SK-N-SH treated with all-trans-retinoic acid at 6 μM for 48 hours (cell line): ENCODE measurements around the gene SLC7A4.

Source experiments
- ATAC-seq: fragments of 200-7000 bp; cut with Tn5 transposase; 3 replicates; pipeline ENCODE4 v1.9.1; 2020; ENCODE audit warnings: mild to moderate bottlenecking, moderate library complexity
- ARNTL ChIP-seq: fragments of 450-650 bp; formaldehyde crosslinking; IDR thresholded peaks from 2 replicates; pipeline ENCODE4 v1.5.0; 2020; ENCODE audit warnings: low read depth, mild to moderate bottlenecking, moderate library complexity, borderline replicate concordance
- CSDC2 ChIP-seq: fragments of 250-450 bp; sonication (Bioruptor Pico); IDR thresholded peaks from 2 replicates; pipeline ENCODE4 v1.5.0; 2020; ENCODE audit warnings: mild to moderate bottlenecking, moderate library complexity
- ESRRG ChIP-seq: fragments of 250-450 bp; sonication (Bioruptor Pico); IDR thresholded peaks from 2 replicates; pipeline ENCODE4 v1.6.1; 2021; ENCODE audit warnings: mild to moderate bottlenecking
- GLIS3 ChIP-seq: fragments of 250-450 bp; sonication (Bioruptor Pico); IDR thresholded peaks from 2 replicates; pipeline ENCODE4 v1.5.0; 2020; ENCODE audit warnings: mild to moderate bottlenecking, moderate library complexity
- OSR1 ChIP-seq: fragments of 250-450 bp; sonication (Bioruptor Pico); IDR thresholded peaks from 2 replicates; pipeline ENCODE4 v1.8.0; 2022; ENCODE audit warnings: moderate library complexity, mild to moderate bottlenecking, inconsistent platforms
- POU6F1 ChIP-seq: fragments of 250-450 bp; sonication (Bioruptor Pico); IDR thresholded peaks from 2 replicates; pipeline ENCODE4 v1.8.0; 2021; ENCODE audit warnings: low read depth, mild to moderate bottlenecking, moderate library complexity, borderline replicate concordance
- PPARA ChIP-seq: fragments of 250-450 bp; sonication (Bioruptor Pico); IDR thresholded peaks from 2 replicates; pipeline ENCODE4 v1.5.0; 2020; ENCODE audit warnings: mild to moderate bottlenecking, borderline replicate concordance
- SNAI2 ChIP-seq: fragments of 250-450 bp; sonication (Bioruptor Pico); IDR thresholded peaks from 2 replicates; pipeline ENCODE4 v1.5.0; 2020; ENCODE audit warnings: mild to moderate bottlenecking, moderate library complexity
- TOX ChIP-seq: fragments of 250-450 bp; sonication (Bioruptor Pico); IDR thresholded peaks from 2 replicates; pipeline ENCODE4 v1.8.0; 2021; ENCODE audit warnings: mild to moderate bottlenecking, moderate library complexity, borderline replicate concordance
- TSHZ2 ChIP-seq: fragments of 250-450 bp; sonication (Bioruptor Pico); IDR thresholded peaks from 2 replicates; pipeline ENCODE4 v1.5.0; 2020; ENCODE audit warnings: mild to moderate bottlenecking, moderate library complexity
- ZC3H10 ChIP-seq: fragments of 250-450 bp; sonication (Bioruptor Pico); IDR thresholded peaks from 2 replicates; pipeline ENCODE4 v1.5.1; 2021; ENCODE audit warnings: mild to moderate bottlenecking, moderate library complexity
- ZFP3 ChIP-seq: fragments of 250-450 bp; sonication (Bioruptor Pico); IDR thresholded peaks from 2 replicates; pipeline ENCODE4 v1.5.0; 2020; ENCODE audit warnings: mild to moderate bottlenecking, moderate library complexity
- ZFP30 ChIP-seq: fragments of 450-650 bp; formaldehyde crosslinking; IDR thresholded peaks from 2 replicates; pipeline ENCODE4 v1.5.0; 2022; ENCODE audit warnings: mild to moderate bottlenecking, moderate library complexity
- ZNF565 ChIP-seq: fragments of 450-650 bp; formaldehyde crosslinking; conservative IDR thresholded peaks from 2 replicates; pipeline ENCODE4 v1.5.0; 2020; ENCODE audit warnings: low read depth, mild to moderate bottlenecking, moderate library complexity
- ZNF70 ChIP-seq: fragments of 450-650 bp; formaldehyde crosslinking; IDR thresholded peaks from 2 replicates; pipeline ENCODE4 v1.5.0; 2020; ENCODE audit warnings: mild to moderate bottlenecking, moderate library complexity
- TF ChIP-seq, protein P1 (sequence below): fragments of 250-450 bp; sonication (Bioruptor Pico); IDR thresholded peaks from 2 replicates; pipeline ENCODE4 v1.8.0; 2020; ENCODE audit warnings: mild to moderate bottlenecking, moderate library complexity, borderline replicate concordance
- TF ChIP-seq, protein P2 (sequence below): fragments of 250-450 bp; sonication (Bioruptor Pico); IDR thresholded peaks from 2 replicates; pipeline ENCODE4 v1.5.1; 2021; ENCODE audit warnings: mild to moderate bottlenecking, moderate library complexity

Gene SLC7A4

GRCh38 chr22:20982563-20982882 is 49.8 kb downstream of the SLC7A4 start:
- TF ChIP-seq, protein P1, sequence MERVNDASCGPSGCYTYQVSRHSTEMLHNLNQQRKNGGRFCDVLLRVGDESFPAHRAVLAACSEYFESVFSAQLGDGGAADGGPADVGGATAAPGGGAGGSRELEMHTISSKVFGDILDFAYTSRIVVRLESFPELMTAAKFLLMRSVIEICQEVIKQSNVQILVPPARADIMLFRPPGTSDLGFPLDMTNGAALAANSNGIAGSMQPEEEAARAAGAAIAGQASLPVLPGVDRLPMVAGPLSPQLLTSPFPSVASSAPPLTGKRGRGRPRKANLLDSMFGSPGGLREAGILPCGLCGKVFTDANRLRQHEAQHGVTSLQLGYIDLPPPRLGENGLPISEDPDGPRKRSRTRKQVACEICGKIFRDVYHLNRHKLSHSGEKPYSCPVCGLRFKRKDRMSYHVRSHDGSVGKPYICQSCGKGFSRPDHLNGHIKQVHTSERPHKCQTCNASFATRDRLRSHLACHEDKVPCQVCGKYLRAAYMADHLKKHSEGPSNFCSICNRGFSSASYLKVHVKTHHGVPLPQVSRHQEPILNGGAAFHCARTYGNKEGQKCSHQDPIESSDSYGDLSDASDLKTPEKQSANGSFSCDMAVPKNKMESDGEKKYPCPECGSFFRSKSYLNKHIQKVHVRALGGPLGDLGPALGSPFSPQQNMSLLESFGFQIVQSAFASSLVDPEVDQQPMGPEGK (CRISPR knock-in tag), result no peak
- TF ChIP-seq ZFP3 (no peak), SNAI2 (CRISPR knock-in tag) (no peak), ZNF70 (no peak), OSR1 (CRISPR knock-in tag) (no peak), ZFP30 (CRISPR knock-in tag) (no peak), POU6F1 (CRISPR knock-in tag) (no peak), GLIS3 (CRISPR knock-in tag) (no peak), TOX (CRISPR knock-in tag) (no peak), PPARA (no peak), ZNF565 (no peak), CSDC2 (CRISPR knock-in tag) (no peak), ZC3H10 (CRISPR knock-in tag) (no peak), ARNTL (CRISPR knock-in tag) (no peak), TSHZ2 (CRISPR knock-in tag) (no peak)
- TF ChIP-seq, all 23 proteins: peak for 0
- ATAC-seq, result peak; percentile 60

- TF ChIP-seq ZFP3 (peak; percentile 79), CSDC2 (CRISPR knock-in tag) (peak; percentile 81), TSHZ2 (CRISPR knock-in tag) (peak; percentile 60; the same call in 1 of the 2 replicates), ZC3H10 (CRISPR knock-in tag) (0 out of 2 replicates have a peak, but pooled peaks have one; percentile 45), ZNF565 (no peak)
- ATAC-seq, result peak; percentile 98
These were observed 50.4 kb downstream of the SLC7A4 start, which contains the start of gene LZTR1 for GRCh38 chr22:20981787-20982562. TSS of gene LZTR1 (plus strand) at chr22:20982297. CDS start at chr22:20982372, 75 bp downstream.

GRCh38 chr22:20980938-20981722 is 51.2 kb downstream of the SLC7A4 start:
- ATAC-seq, result no peak
- TF ChIP-seq TSHZ2 (CRISPR knock-in tag) (no peak), ZNF70 (no peak), OSR1 (CRISPR knock-in tag) (no peak), ARNTL (CRISPR knock-in tag) (no peak), ESRRG (CRISPR knock-in tag) (no peak), SNAI2 (CRISPR knock-in tag) (no peak), POU6F1 (CRISPR knock-in tag) (no peak)
- TF ChIP-seq, protein P2, sequence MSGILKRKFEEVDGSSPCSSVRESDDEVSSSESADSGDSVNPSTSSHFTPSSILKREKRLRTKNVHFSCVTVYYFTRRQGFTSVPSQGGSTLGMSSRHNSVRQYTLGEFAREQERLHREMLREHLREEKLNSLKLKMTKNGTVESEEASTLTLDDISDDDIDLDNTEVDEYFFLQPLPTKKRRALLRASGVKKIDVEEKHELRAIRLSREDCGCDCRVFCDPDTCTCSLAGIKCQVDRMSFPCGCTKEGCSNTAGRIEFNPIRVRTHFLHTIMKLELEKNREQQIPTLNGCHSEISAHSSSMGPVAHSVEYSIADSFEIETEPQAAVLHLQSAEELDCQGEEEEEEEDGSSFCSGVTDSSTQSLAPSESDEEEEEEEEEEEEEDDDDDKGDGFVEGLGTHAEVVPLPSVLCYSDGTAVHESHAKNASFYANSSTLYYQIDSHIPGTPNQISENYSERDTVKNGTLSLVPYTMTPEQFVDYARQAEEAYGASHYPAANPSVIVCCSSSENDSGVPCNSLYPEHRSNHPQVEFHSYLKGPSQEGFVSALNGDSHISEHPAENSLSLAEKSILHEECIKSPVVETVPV (CRISPR knock-in tag), result no peak
